GM21529 (cell line): Measurements from ENCODE around the gene PDSS2.

Experiments used
- ATAC-seq: cut with Tn5 transposase; IDR thresholded peaks from one replicate; pipeline ENCODE4 v1.9.1; 2021; ENCODE audit not compliant: unreplicated experiment

PDSS2 gene

DNA sequence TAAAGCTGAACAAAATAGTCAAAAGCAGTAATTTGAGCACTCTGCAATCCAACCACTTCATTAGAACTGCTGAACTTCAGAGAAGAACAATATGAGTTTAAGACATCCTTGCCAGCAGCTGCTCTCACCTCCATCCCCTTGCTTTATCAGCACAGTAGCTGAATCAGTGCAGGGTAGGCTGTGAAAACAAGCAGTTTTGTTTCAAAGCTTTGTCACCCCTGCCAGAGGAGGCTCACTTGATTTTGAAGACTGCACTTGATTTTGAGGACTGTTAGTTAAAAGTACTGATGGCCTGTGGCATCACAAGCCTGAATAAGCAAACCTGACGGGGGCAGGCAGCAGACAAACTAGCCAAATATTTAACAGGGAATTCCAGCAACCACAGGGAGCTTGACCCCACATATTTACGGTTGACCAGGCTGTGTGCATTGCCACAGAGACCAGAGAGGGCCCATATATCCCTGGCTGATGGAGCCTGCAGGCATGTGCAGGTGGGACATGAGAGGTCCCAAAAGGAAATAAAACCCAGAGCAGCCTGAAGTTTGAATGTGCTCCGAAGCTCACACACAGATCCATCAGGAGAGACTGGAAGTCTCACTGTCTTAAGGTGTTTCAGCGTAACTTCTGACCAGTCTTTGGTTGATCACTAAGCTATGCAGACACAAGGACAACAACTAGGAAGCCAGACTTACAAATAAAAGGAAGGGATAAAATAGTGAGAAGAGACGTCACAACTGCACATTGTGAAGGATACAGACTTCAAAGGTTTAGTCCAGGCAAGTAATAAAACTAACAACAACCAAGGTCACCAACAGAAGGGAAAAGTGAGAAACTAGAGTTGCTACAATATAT, 97.4 kb downstream of the PDSS2 start:
- ATAC-seq = no peak

- ATAC-seq = no peak
Observed at GRCh38 chr6:107360476-107360875, 98.9 kb downstream of the PDSS2 start.

- no peak for ATAC-seq
Observed at GRCh38 chr6:107357842-107358241, 101.5 kb downstream of the PDSS2 start.

DNA sequence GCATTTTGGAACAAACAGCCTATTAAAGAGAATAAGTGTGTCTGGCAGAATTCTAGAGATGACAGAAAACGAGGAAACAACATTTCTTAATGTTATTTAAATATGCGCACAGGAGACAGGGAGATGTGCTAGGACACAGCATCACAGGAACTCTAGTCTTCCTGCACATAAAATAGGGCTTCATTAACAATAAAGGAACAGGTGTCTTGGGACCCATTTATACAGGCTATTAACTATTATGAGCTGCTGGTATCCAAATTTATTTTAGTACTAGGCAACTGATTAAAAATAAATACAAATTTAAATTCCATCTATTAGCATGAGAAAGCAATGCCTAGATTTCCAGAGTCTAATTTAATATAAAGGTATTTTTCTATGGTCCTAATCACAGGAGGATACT, 102.3 kb downstream of the PDSS2 start:
- ATAC-seq = no peak

DNA sequence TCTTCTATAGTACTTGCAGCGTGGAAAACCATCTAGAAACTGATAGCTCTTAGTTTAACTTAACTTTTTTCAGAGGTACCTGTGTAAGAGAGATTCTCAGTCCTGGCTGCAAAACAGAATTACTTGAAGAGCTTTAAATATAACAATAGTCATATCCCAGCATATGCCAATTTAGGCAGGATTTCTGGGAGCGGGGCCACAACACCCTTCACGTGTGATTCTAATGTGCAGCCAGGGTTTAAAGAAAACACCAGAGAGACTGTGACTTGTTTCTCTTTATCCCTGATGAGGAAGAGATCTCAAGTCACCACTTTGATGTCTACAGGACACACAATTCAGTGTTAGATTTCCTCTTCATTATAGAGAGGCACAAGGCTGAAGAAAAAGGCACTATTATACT, 103.7 kb downstream of the PDSS2 start:
- no peak for ATAC-seq

DNA sequence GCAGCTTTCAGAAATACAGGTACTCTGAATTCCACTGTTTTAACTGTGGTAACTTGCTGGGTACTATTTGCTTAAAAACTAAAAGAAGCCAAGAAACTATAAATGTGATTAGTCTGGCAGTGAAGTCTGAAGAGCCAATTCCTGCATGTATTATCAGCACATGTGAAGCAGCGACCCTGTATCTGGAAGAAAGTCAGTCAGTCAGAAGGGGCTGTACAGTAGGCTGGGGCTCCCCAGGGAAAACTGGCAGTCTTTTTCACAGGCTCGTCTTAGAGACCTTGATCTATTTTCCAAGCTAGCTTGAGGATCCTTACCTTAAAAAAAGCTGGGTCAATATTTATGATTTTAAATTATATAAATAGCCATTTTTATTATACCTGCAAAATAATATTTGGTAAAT, 104.9 kb downstream of the PDSS2 start:
- ATAC-seq = no peak

GRCh38 chr6:107353773-107354382, 105.5 kb downstream of the PDSS2 start:
- ATAC-seq = no peak

DNA sequence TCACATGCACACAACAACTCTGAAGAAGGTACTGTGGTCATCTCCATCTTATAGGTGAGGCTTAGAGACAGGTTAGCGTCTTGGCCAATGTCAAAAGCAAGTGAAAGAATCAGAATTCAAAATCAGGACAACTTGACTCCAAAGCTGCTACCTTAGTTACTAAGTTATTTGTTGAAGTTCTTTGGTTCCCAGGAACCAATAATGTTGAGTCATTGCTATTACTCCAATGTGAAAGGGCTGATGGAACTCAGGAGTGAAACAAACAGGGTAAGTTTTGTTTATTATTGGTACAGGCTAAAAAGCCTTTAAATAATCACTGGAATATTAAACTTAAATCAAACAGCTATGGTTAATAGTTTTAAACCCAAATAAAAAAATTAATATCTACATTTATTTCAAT, 111.1 kb downstream of the PDSS2 start:
- ATAC-seq = no peak

DNA sequence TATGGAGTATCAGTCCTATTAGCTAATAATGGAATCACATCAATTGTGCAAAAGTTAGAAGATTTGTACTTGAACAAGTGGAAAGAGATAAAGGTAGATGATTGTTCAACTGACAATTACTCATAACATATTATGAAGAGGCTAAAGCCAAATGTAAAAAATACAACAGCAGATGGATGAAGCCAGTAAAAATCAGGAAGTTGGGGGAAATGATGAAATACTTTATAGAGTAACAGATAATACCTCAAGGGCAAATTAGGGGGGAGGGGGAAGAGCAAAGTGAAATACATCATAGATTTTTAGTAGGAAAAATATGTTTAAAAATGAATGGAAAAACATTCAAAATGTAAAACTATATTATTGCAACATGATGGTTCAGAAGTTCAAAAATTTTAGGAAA, 114.0 kb downstream of the PDSS2 start:
- ATAC-seq = no peak

- ATAC-seq = no peak
Observed at GRCh38 chr6:107344981-107345380, 114.4 kb downstream of the PDSS2 start.

DNA sequence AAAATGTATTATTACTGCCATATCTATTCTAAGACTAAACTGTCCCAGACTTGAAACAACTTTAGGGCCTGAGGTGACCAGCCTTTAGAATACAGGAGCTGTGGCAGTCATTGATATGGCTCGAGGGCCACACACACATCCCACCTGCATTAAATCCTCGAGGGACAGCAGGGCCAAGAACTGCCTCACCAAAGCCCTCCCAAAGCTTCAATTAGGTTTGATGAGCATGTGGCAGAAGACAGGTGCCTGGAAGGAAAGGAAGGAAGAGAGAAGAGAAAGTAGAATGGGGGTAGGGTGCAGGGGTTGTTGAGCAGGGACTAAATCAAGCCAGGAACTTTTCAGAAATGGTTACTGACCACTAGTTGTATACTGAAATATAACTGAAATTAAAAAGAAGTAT, 115.0 kb downstream of the PDSS2 start:
- ATAC-seq = no peak

- no peak for ATAC-seq
Observed at GRCh38 chr6:107342144-107342543, 117.2 kb downstream of the PDSS2 start.

GRCh38 chr6:107340881-107341280, 118.5 kb downstream of the PDSS2 start:
- no peak for ATAC-seq

GRCh38 chr6:107337191-107337741, 122.1 kb downstream of the PDSS2 start:
- no peak for ATAC-seq

- no peak for ATAC-seq
Observed at GRCh38 chr6:107334026-107334425, 125.3 kb downstream of the PDSS2 start.

- no peak for ATAC-seq
Observed at GRCh38 chr6:107333491-107333890, 125.9 kb downstream of the PDSS2 start.

DNA sequence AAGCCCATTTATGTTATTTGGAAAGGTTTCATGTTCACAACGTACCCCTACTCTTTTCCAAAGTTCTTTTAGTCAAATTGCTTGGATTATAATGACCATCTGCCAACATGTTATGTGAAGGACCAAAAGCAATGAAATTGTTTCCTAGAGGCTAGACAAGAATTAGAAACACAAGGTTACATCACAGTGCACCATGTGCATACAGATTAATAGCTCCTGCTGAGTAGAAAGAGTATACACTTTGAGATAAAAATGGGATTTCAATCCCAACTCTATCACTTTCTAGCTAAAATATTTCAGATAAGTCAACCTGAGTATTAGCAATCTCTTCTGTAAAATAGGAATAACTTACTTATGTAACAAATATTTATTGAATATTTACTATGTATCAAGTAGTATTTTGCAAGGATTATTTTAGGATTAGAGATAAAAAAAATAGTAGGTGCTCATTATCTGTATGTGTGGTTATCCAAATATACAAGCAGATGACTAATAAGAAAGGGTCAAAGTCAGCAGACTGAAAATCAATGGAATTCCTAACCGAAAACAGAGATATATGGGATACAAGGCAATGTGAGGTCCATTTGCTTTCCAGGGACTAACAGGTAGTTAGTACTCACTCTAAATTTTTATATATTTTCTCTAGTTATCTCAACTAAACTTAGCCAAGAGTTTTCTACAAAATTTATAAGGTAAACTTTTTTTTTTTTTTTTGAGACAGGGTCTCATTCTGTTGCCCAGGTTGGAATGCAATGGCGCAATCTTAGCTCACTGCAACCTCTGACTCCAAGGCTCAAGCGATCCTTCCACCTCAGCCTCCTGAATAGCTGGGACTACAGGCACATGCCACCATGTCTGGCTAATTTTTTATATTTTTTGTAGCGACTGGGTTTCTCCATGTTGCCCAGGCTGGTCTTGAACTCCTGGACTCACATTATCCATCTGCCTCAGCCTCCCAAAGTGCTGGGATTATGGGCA, 127.7 kb downstream of the PDSS2 start:
- ATAC-seq = no peak

GRCh38 chr6:107330168-107330567, 129.2 kb downstream of the PDSS2 start:
- peak; percentile 100 for ATAC-seq

- ATAC-seq = no peak
Observed at GRCh38 chr6:107329063-107329860, 130.1 kb downstream of the PDSS2 start.

DNA sequence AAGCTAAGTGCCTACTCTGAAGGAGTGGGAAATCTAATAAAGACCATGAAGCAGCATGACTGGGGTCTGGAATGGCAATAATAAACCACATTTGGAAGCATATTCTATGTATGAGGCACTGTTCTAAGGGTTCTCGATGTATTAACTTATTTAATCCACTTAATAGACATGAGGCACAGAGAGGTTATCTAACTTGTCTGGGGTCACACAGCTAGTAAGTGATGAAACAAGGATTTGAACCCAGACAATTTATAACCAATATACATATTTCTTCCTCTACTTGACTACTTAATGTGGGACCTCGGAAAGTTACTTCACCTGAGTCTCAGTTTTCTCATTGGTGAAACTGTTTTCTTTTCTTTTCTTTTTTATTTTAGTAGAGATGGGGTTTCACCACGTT, 131.3 kb downstream of the PDSS2 start:
- no peak for ATAC-seq
